H9 (cell line): ENCODE data around the gene PARP12. TPM values are rescaled to one million over a fixed set of nuclear protein-coding genes. Genes with fewer than 3 reads are reported as not detected.

Experiments used
- DNase-seq: peaks from one replicate; pipeline ENCODE4 v3.0.0-alpha.2; 2017
- H2AFZ ChIP-seq: one replicate; pipeline ENCODE4 v1.6.1; 2013; ENCODE audit warnings: mild to moderate bottlenecking, low read length, control low read depth, moderate library complexity
- H2AK5ac ChIP-seq: 2 replicates; pipeline ENCODE4 v1.6.1; 2013; ENCODE audit warnings: low read length, control low read depth, mixed read lengths; ENCODE audit not compliant: insufficient read length
- H2BK120ac ChIP-seq: one replicate; pipeline ENCODE4 v1.6.1; 2013; ENCODE audit warnings: low read depth, mild to moderate bottlenecking, low read length, control low read depth, inconsistent platforms; ENCODE audit not compliant: poor library complexity, severe bottlenecking
- H2BK12ac ChIP-seq: 2 replicates; pipeline ENCODE4 v1.6.1; 2013; ENCODE audit warnings: low read length, control low read depth, mixed read lengths, low read depth; ENCODE audit not compliant: insufficient read length
- H2BK15ac ChIP-seq: 2 replicates; pipeline ENCODE4 v1.6.1; 2013; ENCODE audit warnings: low read depth, low read length, control low read depth
- H2BK20ac ChIP-seq: one replicate; pipeline ENCODE4 v1.6.1; 2013; ENCODE audit warnings: low read depth, mild to moderate bottlenecking, low read length, control low read depth, inconsistent platforms; ENCODE audit not compliant: poor library complexity, severe bottlenecking
- H2BK5ac ChIP-seq: 2 replicates; pipeline ENCODE4 v1.6.1; 2013; ENCODE audit warnings: low read length, control low read depth, mixed read lengths; ENCODE audit not compliant: insufficient read length
- H3K14ac ChIP-seq: 2 replicates; pipeline ENCODE4 v1.6.1; 2013; ENCODE audit warnings: low read length, control low read depth; ENCODE audit not compliant: insufficient read depth
- H3K18ac ChIP-seq: 2 replicates; pipeline ENCODE4 v1.6.1; 2013; ENCODE audit warnings: low read depth, mild to moderate bottlenecking, mixed read lengths, low read length, control low read depth; ENCODE audit not compliant: insufficient read length
- H3K23ac ChIP-seq: 2 replicates; pipeline ENCODE4 v1.6.1; 2013; ENCODE audit warnings: low read length, control low read depth, mixed read lengths, low read depth; ENCODE audit not compliant: insufficient read length
- H3K23me2 ChIP-seq: 2 replicates; pipeline ENCODE4 v1.6.1; 2013; ENCODE audit warnings: low read depth, mild to moderate bottlenecking, mixed read lengths, low read length, control low read depth; ENCODE audit not compliant: insufficient read length, poor library complexity, severe bottlenecking
- H3K27ac ChIP-seq: 2 replicates; pipeline ENCODE4 v1.5.1; 2013; ENCODE audit warnings: low read length, control low read depth, mixed read lengths, low read depth; ENCODE audit not compliant: insufficient read length
- H3K27me3 ChIP-seq: 2 replicates; pipeline ENCODE4 v1.6.1; 2013; ENCODE audit warnings: low read length, control low read depth, inconsistent platforms; ENCODE audit not compliant: insufficient read depth
- H3K4ac ChIP-seq: 2 replicates; pipeline ENCODE4 v1.6.1; 2013; ENCODE audit warnings: low read depth, mild to moderate bottlenecking, control low read depth, inconsistent platforms, low read length, moderate library complexity
- H3K4me1 ChIP-seq: 2 replicates; pipeline ENCODE4 v1.6.1; 2013; ENCODE audit warnings: low read length, control low read depth, inconsistent platforms; ENCODE audit not compliant: insufficient read depth
- H3K4me2 ChIP-seq: 2 replicates; pipeline ENCODE4 v1.6.1; 2013; ENCODE audit warnings: low read length, control low read depth, mixed read lengths; ENCODE audit not compliant: insufficient read length, insufficient read depth
- H3K56ac ChIP-seq: 2 replicates; pipeline ENCODE4 v1.6.1; 2013; ENCODE audit warnings: low read depth, mild to moderate bottlenecking, mixed read lengths, low read length, control low read depth; ENCODE audit not compliant: insufficient read length
- H3K79me1 ChIP-seq: 2 replicates; pipeline ENCODE4 v1.6.1; 2013; ENCODE audit warnings: low read depth, mild to moderate bottlenecking, moderate library complexity, low read length, control low read depth, inconsistent platforms; ENCODE audit not compliant: insufficient read depth, poor library complexity, severe bottlenecking
- H3K79me2 ChIP-seq: 2 replicates; pipeline ENCODE4 v1.6.1; 2013; ENCODE audit warnings: low read length, control low read depth, inconsistent platforms; ENCODE audit not compliant: insufficient read depth
- H3K9ac ChIP-seq: 2 replicates; pipeline ENCODE4 v1.6.1; 2013; ENCODE audit warnings: low read length, control low read depth, mixed read lengths; ENCODE audit not compliant: insufficient read length; ENCODE audit errors: extremely low read depth
- H3K9me3 ChIP-seq: one replicate; pipeline ENCODE4 v1.6.1; 2013; ENCODE audit warnings: low read depth, low read length, inconsistent platforms; ENCODE audit not compliant: control insufficient read depth
- H3T11ph ChIP-seq: one replicate; pipeline ENCODE4 v1.6.1; 2013; ENCODE audit warnings: mild to moderate bottlenecking, low read length, control low read depth, inconsistent platforms
- H4K20me1 ChIP-seq: one replicate; pipeline ENCODE4 v1.6.1; 2013; ENCODE audit not compliant: control insufficient read depth, insufficient read length, insufficient read depth
- H4K5ac ChIP-seq: 2 replicates; pipeline ENCODE4 v1.6.1; 2013; ENCODE audit warnings: low read depth, mild to moderate bottlenecking, mixed read lengths, low read length, control low read depth; ENCODE audit not compliant: insufficient read length
- H4K8ac ChIP-seq: replicated peaks from 2 replicates; pipeline ENCODE4 v1.6.1; 2013; ENCODE audit warnings: low read length, control low read depth, mixed read lengths, low read depth; ENCODE audit not compliant: insufficient read length
- H4K91ac ChIP-seq: 2 replicates; pipeline ENCODE4 v1.6.1; 2013; ENCODE audit warnings: low read depth, mild to moderate bottlenecking, moderate library complexity, mixed read lengths, low read length, control low read depth; ENCODE audit not compliant: insufficient read length
- H3K27ac Mint-ChIP-seq, 3 experiments: 2 replicates in 2 of 3; 3 replicates in 1 of 3; pipeline ENCODE4 v1.8.0; 2020 to 2021; ENCODE audit warnings: mixed read lengths in 3 of 3, mild to moderate bottlenecking in 1 of 3, moderate library complexity in 1 of 3
- H3K27me3 Mint-ChIP-seq: 2 replicates; pipeline ENCODE4 v1.8.0; 2021; ENCODE audit warnings: low read depth, mild to moderate bottlenecking, moderate library complexity, mixed read lengths
- H3K36me3 Mint-ChIP-seq, 3 experiments: 2 replicates in 2 of 3; 3 replicates in 1 of 3; pipeline ENCODE4 v1.8.0; 2020 to 2021; ENCODE audit warnings: low read depth in 3 of 3, mixed read lengths in 3 of 3; ENCODE audit not compliant: insufficient read depth in 1 of 3
- H3K4me1 Mint-ChIP-seq, 2 experiments: 2 replicates each; pipeline ENCODE4 v1.8.0; 2020; ENCODE audit warnings: mixed read lengths in 2 of 2
- H3K4me3 Mint-ChIP-seq, 2 experiments: 2 replicates in 1 of 2; 3 replicates in 1 of 2; pipeline ENCODE4 v1.8.0; 2020 to 2021; ENCODE audit warnings: mild to moderate bottlenecking in 2 of 2, mixed read lengths in 2 of 2, moderate library complexity in 1 of 2
- H3K9me3 Mint-ChIP-seq, 2 experiments: 2 replicates in 1 of 2; 3 replicates in 1 of 2; pipeline ENCODE4 v1.8.0; 2020; ENCODE audit warnings: mild to moderate bottlenecking in 2 of 2, mixed read lengths in 2 of 2, moderate library complexity in 1 of 2
- CTCF ChIP-seq: fragments of 200-600 bp; sonication (generic); conservative IDR thresholded peaks from 3 replicates; pipeline ENCODE4 v1.8.0; 2021; ENCODE audit warnings: antibody characterized with exemption, mild to moderate bottlenecking
- WGBS: extraction: QIAGEN DNeasy Blood & Tissue Kit; methylation state at CpG from one replicate; pipeline ENCODE4 v1.1.7; 2013; ENCODE audit warnings: missing lambda C conversion rate, low lambda C conversion rate, mixed read lengths; ENCODE audit not compliant: insufficient read length; ENCODE audit errors: extremely low coverage; 5-methylcytosine and 5-hydroxymethylcytosine counted together
- total RNA-seq: library from RNA; stranded (reverse); gene quantifications from 2 replicates; pipeline ENCODE4 v1.2.1, GENCODE V29; 2021

The PARP12 gene
- total RNA-seq, 1 experiment from 2014 or later: 11.8 TPM

- DNase-seq: no peak
- Histone ChIP-seq H4K20me1 (no peaks in the 10 kb centered on the region), H3K14ac (no peak overlapping the region), H3K23me2 (no peaks in the 10 kb centered on the region), H3K56ac (no peak overlapping the region), H2AK5ac (no peak overlapping the region), H3K18ac (no peak overlapping the region), H3K9ac (no peak overlapping the region), H2BK120ac (no peak overlapping the region), H4K91ac (no peak overlapping the region), H3K27me3 (no peaks in the 10 kb centered on the region), H3T11ph (no peak overlapping the region), H3K23ac (no peak overlapping the region), H3K9me3 (no peaks in the 10 kb centered on the region), H4K8ac (no peak overlapping the region), H2BK12ac (no peak overlapping the region), H3K79me2 (no peaks in the 10 kb centered on the region), H3K4ac (no peak overlapping the region), H2AFZ (no peak overlapping the region), H4K5ac (no peak overlapping the region), H2BK5ac (no peak overlapping the region), H2BK20ac (no peak overlapping the region), H3K4me2 (no peak overlapping the region), H3K27ac (no peak overlapping the region), H2BK15ac (no peak overlapping the region), H3K79me1 (no peaks in the 10 kb centered on the region), H3K4me1 (peaks cover 2% of the 10 kb centered on the region; the same call in 1 of the 2 replicates)
- WGBS: no CpG with 5 or more reads among the region's 11 CpGs
- H3K9me3 Mint-ChIP-seq: no peaks in the 10 kb centered on the region
- peaks cover 6% of the 10 kb centered on the region for H3K27me3 Mint-ChIP-seq
- H3K36me3 Mint-ChIP-seq: no peaks in the 10 kb centered on the region
- no peak overlapping the region for H3K27ac Mint-ChIP-seq
- no peak for TF ChIP-seq CTCF
- H3K4me1 Mint-ChIP-seq: peaks cover 64 to 69% of the 10 kb centered on the region in 2 experiments
- H3K4me3 Mint-ChIP-seq: no peak overlapping the region; a peak in 1 of 5 replicates
Measured at GRCh38 chr7:139976055-139976837, 86.5 kb downstream of the PARP12 start.
